ENCODE results near the gene MED17. TPM values are rescaled to one million over a fixed set of nuclear protein-coding genes. Genes with fewer than 3 reads are reported as not detected.

Gene MED17
- total and polyA plus RNA-seq, 2 of the 13 experiments (the other 11 are each of a cell fraction or from before 2014, with no cell fraction given): 23.1 to 37.0 TPM

DNA sequence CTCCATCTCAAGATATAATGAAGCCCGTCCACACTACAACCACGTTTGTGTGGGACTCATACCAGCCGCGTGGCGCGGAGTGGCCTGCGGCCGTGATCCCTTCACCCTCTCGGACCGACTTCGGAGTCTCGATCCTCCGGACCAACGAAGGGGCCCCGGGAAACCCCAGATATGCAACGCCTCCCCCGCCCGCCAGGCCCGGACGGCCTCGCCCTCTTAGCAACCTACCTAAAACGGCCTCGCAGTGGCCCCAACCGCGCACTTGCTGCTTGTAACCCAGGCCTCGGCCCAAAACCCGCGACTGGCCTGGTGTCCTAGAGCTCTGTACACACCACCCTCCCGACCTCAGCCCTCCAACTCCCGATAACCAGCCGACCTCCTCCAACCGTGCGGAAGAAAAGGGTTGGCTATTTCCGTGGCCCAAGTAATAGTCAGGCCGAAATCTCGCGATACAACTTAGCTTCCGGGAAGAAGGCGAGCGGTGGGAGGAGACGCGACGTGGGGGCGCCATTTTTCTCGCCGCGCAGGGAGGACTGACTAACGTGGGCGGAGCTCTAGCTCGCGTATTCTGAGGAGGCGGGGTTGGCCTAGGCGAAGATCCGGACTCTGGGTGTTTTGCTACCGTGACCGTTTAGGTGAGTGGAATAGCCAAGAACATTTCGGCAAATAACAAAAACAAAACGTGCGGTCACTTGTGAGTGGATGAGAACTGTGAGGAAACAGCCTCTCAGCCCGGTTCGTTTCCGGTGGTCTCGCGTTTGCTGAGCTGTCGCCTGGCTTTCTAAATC, 42.8 kb upstream of the MED17 start, which contains the start of the genes C11orf54 and TAF1D (continued):
- no peak for TF ChIP-seq ZNF567 (CRISPR knock-in tag; IDR thresholded peaks at IDR 0.05; ENCODE audit: borderline replicate concordance)
- TF ChIP-seq ZNF12 (CRISPR knock-in tag; IDR thresholded peaks at IDR 0.05): peak; percentile 36; the same call in 1 of the 2 replicates
- TF ChIP-seq EED (CRISPR knock-in tag; IDR thresholded peaks at IDR 0.05): no peak
- TF ChIP-seq ZNF790 (CRISPR knock-in tag; IDR thresholded peaks at IDR 0.05; ENCODE audit: borderline replicate concordance): peak; percentile 81; the same call in 1 of the 2 replicates
- TF ChIP-seq NFYC (CRISPR knock-in tag; IDR thresholded peaks at IDR 0.05): peak; percentile 31
- TF ChIP-seq ZNF788 (CRISPR knock-in tag; IDR thresholded peaks at IDR 0.05; ENCODE audit: borderline replicate concordance): peak; percentile 66; the same call in 1 of the 2 replicates
- peak; percentile 54; the same call in 1 of the 2 replicates for TF ChIP-seq ZNF264 (CRISPR knock-in tag; IDR thresholded peaks at IDR 0.05)
- TF ChIP-seq ZNF451 (CRISPR knock-in tag; IDR thresholded peaks at IDR 0.05): peak; percentile 77
- peak; percentile 6; the same call in 1 of the 2 replicates for TF ChIP-seq ZNF224 (CRISPR knock-in tag; IDR thresholded peaks at IDR 0.05)
- no peak for TF ChIP-seq SP1 (IDR thresholded peaks at IDR 0.05)
- peak; percentile 54; the same call in 1 of the 2 replicates for TF ChIP-seq SP1 (CRISPR knock-in tag; IDR thresholded peaks at IDR 0.05)
- TF ChIP-seq PHF21A (CRISPR knock-in tag; IDR thresholded peaks at IDR 0.05): 0 out of 2 replicates have a peak, but pooled peaks have one; percentile 51
- peak; percentile 58; the same call in 1 of the 2 replicates for TF ChIP-seq ZBED4 (CRISPR knock-in tag; IDR thresholded peaks at IDR 0.05; ENCODE audit: borderline replicate concordance)
- no peak for TF ChIP-seq NFKB2 (CRISPR knock-in tag; IDR thresholded peaks at IDR 0.05; ENCODE audit: borderline replicate concordance)
- peak; percentile 86; the same call in 1 of the 2 replicates for TF ChIP-seq ZNF430 (CRISPR knock-in tag; IDR thresholded peaks at IDR 0.05)
- TF ChIP-seq, protein P1, sequence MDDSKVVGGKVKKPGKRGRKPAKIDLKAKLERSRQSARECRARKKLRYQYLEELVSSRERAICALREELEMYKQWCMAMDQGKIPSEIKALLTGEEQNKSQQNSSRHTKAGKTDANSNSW (CRISPR knock-in tag; IDR thresholded peaks at IDR 0.05; ENCODE audit: borderline replicate concordance): no peak
- peak; percentile 88 for TF ChIP-seq SPEN (CRISPR knock-in tag; IDR thresholded peaks at IDR 0.05; ENCODE audit: low read depth)
- peak; percentile 84; the same call in 1 of the 2 replicates for TF ChIP-seq ZNF138 (CRISPR knock-in tag; IDR thresholded peaks at IDR 0.05; ENCODE audit: low read depth)
- TF ChIP-seq REXO4 (CRISPR knock-in tag; IDR thresholded peaks at IDR 0.05; ENCODE audit: borderline replicate concordance): no peak
- peak; percentile 61; the same call in 1 of the 2 replicates for TF ChIP-seq KLF12 (CRISPR knock-in tag; IDR thresholded peaks at IDR 0.05; ENCODE audit: borderline replicate concordance)
- TF ChIP-seq ZNF33B (CRISPR knock-in tag; IDR thresholded peaks at IDR 0.05): peak; percentile 46; the same call in 1 of the 2 replicates
- no peak for TF ChIP-seq ZNF253 (CRISPR knock-in tag; IDR thresholded peaks at IDR 0.05; ENCODE audit: borderline replicate concordance)
- no peak for TF ChIP-seq NR2F6 (IDR thresholded peaks at IDR 0.05)
- peak; percentile 25; the same call in 1 of the 2 replicates for TF ChIP-seq NR2F6 (CRISPR knock-in tag; IDR thresholded peaks at IDR 0.05)
- TF ChIP-seq CSRNP1 (CRISPR knock-in tag; IDR thresholded peaks at IDR 0.05): no peak

Data from HepG2 (cell line).